ENCODE measurements around the gene GAL.

The GAL gene

DNA sequence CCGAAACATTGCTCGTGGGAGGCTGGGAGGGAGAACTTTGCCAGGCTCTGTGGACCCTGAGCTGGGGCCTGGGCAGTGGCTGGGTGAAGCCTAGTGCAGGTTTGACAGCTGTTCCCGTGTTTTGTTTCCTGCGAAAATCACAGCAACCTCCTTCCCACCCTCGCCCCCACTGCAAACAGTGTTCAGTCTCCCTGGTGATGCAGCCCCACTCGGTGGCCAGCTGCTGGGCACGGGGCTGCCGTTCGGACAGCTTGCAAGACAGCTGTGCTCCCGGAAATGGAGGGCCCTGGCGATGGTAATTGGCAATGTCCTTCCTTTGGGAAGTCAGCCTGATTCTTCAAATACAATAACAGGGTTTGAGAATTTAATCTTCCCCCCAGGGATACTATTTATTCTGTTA is 10.4 kb upstream of the GAL start:
- DNase-seq (ENCODE audit: low read depth), result no peak

GRCh38 chr11:68674461-68674860 is 9.9 kb upstream of the GAL start:
- DNase-seq (ENCODE audit: low read depth), result no peak
- H3K4me3 ChIP-seq (ENCODE audit: low read depth, low read length), result no peak overlapping the region
- no peak for TF ChIP-seq CTCF (conservative IDR thresholded peaks at IDR 0.05; ENCODE audit: low read depth, low read length)

More for the DNA sequence above, 10.4 kb upstream of the GAL start:
- H3K4me3 ChIP-seq (ENCODE audit: low read depth, low read length), result no peak overlapping the region
- no peak for TF ChIP-seq CTCF (conservative IDR thresholded peaks at IDR 0.05; ENCODE audit: low read depth, low read length)

GRCh38 chr11:68677432-68677831 is 6.9 kb upstream of the GAL start:
- no peak overlapping the region for H3K4me3 ChIP-seq (ENCODE audit: low read depth, low read length)
- no peak for TF ChIP-seq CTCF (conservative IDR thresholded peaks at IDR 0.05; ENCODE audit: low read depth, low read length)
- DNase-seq (ENCODE audit: low read depth), result peak; percentile 47

GRCh38 chr11:68678031-68678441 is 6.3 kb upstream of the GAL start:
- TF ChIP-seq CTCF (conservative IDR thresholded peaks at IDR 0.05; ENCODE audit: low read depth, low read length), result no peak
- DNase-seq (ENCODE audit: low read depth), result no peak
- H3K4me3 ChIP-seq (ENCODE audit: low read depth, low read length), result no peak overlapping the region

DNA sequence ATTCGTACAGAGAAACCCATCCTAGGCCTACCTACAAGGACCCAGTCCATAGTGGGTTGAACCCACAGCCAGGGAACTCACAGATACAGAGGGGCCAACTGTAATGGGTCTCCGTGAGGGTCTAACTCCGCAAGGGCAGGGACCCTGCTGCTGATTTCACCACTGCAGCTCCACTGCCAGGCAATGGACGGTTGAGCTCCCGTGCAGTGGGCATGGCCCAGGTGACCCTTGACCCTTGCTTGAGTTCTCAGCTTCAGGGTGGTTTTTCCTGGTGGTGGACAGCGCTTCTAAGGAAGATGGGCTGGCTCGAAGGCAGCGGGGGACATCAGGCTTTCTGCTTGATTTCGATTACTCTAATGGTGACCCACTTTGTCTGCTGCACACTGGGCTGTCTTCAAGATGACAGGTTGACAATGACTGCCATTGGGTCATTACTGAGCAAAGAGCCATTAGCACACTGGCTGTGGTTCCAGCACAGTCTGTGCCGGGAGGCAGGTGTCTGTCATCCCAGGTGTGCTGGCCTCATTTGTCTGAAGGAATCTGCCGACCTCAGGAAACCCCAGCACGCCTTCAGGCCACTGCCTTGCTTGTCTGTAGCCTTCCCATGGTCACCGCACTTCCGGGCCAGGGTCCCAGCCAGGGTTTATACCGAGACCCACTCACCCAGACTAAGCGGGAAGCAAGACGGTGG is 3.7 kb upstream of the GAL start:
- no peak for TF ChIP-seq CTCF (conservative IDR thresholded peaks at IDR 0.05; ENCODE audit: low read depth, low read length)
- no peak for DNase-seq (ENCODE audit: low read depth)
- no peak overlapping the region for H3K4me3 ChIP-seq (ENCODE audit: low read depth, low read length)

DNA sequence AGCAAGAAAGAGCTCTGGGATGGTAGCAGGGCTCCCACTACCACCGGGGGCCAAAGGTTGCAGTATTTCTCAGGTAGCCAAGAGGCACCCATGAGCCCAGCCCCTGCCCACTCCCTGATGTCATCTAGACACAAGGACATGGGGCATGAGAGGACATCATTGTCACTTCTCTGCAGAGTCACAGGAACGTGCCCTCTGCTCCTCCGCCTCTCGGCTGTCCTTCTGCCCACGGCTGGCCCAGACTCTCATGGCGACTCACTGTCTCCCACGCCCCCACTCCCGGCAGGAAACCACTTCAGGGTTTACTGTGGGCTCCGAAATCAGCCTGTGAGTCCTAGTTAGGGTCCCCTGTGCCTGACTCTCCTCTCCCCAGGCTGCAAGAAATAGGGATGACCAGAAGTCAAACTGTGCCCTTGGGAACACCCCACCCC is 1.8 kb upstream of the GAL start:
- H3K4me3 ChIP-seq (ENCODE audit: low read depth, low read length), result no peak overlapping the region
- TF ChIP-seq CTCF (conservative IDR thresholded peaks at IDR 0.05; ENCODE audit: low read depth, low read length), result no peak
- DNase-seq (ENCODE audit: low read depth), result no peak

DNA sequence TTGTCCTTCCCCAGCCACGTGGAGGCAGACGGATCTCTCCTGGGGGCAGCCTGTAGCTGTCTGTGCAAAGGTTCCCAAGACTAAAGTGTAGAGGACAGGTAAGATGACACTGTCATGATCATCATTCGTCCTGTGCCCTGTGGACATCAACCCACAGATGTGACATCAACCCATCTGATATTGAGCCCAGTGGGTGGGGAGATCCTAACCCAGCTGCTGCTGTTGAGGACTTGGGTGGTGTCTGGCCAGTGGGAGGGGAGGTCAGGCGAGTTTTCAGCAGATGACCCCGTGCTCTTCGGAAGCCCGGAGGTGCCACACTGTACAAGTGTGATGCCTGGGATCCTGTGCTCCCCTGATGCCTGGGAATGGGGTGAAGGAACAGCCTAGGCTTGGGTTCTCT is 1.2 kb upstream of the GAL start:
- no peak for DNase-seq (ENCODE audit: low read depth)
- H3K4me3 ChIP-seq (ENCODE audit: low read depth, low read length), result no peak overlapping the region
- no peak for TF ChIP-seq CTCF (conservative IDR thresholded peaks at IDR 0.05; ENCODE audit: low read depth, low read length)

Data from choroid plexus epithelial cell (primary cell).